ENCODE data around the gene ATP11A. TPM values are rescaled to one million over a fixed set of nuclear protein-coding genes. Genes with fewer than 3 reads are reported as not detected.

Gene ATP11A
- total RNA-seq, 1 experiment from 2014 or later, result 80.4 TPM

DNA sequence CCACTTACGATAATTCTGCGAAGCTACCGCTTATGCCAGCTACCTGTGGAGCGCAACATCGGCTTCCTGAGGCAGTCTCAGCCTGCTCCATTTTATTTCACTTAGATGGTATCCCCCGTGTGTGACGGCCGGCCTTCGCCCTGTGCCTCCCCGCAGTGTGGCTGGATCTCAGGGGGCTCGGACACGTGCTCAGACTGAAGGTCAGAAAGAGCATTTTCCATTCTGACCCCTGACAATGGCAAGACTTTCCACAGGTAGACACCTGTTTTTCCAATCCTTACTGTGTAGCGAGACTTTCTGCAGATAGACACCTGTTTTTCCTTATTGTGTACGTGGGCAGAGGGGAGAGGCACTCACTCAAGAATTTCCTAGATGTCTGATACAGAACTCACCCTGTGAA is 52.7 kb downstream of the ATP11A start:
- no peak overlapping the region for H3K4me2 ChIP-seq (ENCODE audit: low read length)
- CTCF ChIA-PET, result no interaction called here
- H3K9me3 ChIP-seq (ENCODE audit: control insufficient read depth in 1 of 2, insufficient read depth in 1 of 2, low read depth in 1 of 2, low read length in 2 of 2), result no peaks in the 10 kb centered on the region
- ATAC-seq, result no peak
- no peaks in the 10 kb centered on the region for H3K36me3 ChIP-seq (ENCODE audit: control insufficient read depth in 1 of 2, insufficient read depth in 2 of 2, low read length in 2 of 2)
- H3K9me2 ChIP-seq (ENCODE audit: insufficient read depth), result no peaks in the 10 kb centered on the region
- no peak overlapping the region for H3K27ac ChIP-seq (ENCODE audit: low read depth, low read length)
- intact Hi-C loops (cut with micrococcal nuclease), result no loop called here
- RAD21 ChIA-PET (ENCODE audit: low non-redundant PET in 1 of 2, low total read pairs in 2 of 2, uncharacterized antibody in 2 of 2, unreplicated experiment in 2 of 2), result no interaction called here
- no peak for DNase-seq (ENCODE audit: low read depth, low spot score)
- TF ChIP-seq EGR1 (IDR thresholded peaks at IDR 0.05; ENCODE audit: low read depth) (no peak), TCF7L2 (IDR thresholded peaks at IDR 0.05; ENCODE audit: borderline replicate concordance, extremely low read depth, insufficient read depth, insufficient read length) (no peak), POLR2A (IDR thresholded peaks at IDR 0.05; ENCODE audit: borderline replicate concordance, extremely low read depth, insufficient read depth, insufficient read length) (no peak), YY1 (IDR thresholded peaks at IDR 0.05; ENCODE audit: extremely low read depth, insufficient replicate concordance, low read depth, low read length) (no peak), CEBPB (IDR thresholded peaks at IDR 0.05; ENCODE audit: low read depth) (no peak), FOSL1 (IDR thresholded peaks at IDR 0.05; ENCODE audit: low read depth) (no peak), RAD21 (IDR thresholded peaks at IDR 0.05; ENCODE audit: low read depth) (no peak), SIN3A (IDR thresholded peaks at IDR 0.05; ENCODE audit: low read depth) (no peak), JUND (IDR thresholded peaks at IDR 0.05) (no peak), CBX3 (IDR thresholded peaks at IDR 0.05; ENCODE audit: low read depth) (no peak), SRF (IDR thresholded peaks at IDR 0.05; ENCODE audit: low read depth) (no peak)
- TF ChIP-seq, protein P1, sequence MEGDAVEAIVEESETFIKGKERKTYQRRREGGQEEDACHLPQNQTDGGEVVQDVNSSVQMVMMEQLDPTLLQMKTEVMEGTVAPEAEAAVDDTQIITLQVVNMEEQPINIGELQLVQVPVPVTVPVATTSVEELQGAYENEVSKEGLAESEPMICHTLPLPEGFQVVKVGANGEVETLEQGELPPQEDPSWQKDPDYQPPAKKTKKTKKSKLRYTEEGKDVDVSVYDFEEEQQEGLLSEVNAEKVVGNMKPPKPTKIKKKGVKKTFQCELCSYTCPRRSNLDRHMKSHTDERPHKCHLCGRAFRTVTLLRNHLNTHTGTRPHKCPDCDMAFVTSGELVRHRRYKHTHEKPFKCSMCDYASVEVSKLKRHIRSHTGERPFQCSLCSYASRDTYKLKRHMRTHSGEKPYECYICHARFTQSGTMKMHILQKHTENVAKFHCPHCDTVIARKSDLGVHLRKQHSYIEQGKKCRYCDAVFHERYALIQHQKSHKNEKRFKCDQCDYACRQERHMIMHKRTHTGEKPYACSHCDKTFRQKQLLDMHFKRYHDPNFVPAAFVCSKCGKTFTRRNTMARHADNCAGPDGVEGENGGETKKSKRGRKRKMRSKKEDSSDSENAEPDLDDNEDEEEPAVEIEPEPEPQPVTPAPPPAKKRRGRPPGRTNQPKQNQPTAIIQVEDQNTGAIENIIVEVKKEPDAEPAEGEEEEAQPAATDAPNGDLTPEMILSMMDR (IDR thresholded peaks at IDR 0.05 in 2 of 3, conservative IDR thresholded peaks at IDR 0.05 in 1 of 3; ENCODE audit: borderline replicate concordance in 1 of 3, insufficient read depth in 1 of 3, low read depth in 2 of 3, low read length in 2 of 3), result no peak
- POLR2A ChIA-PET, result no interaction called here
- no peaks in the 10 kb centered on the region for H3K27me3 ChIP-seq (ENCODE audit: insufficient read depth, low read length)
- BruUV-seq (replicated peaks), result no TSS peak
- H2AFZ ChIP-seq (ENCODE audit: low read depth, low read length, poor library complexity, severe bottlenecking), result no peak overlapping the region
- no peak overlapping the region for H3K9ac ChIP-seq (ENCODE audit: low read length)
- H3K79me2 ChIP-seq (ENCODE audit: insufficient read depth, low read length), result peaks cover 34% of the 10 kb centered on the region
- H3K4me3 ChIP-seq (replicated peaks in 1 of 2; ENCODE audit: low read depth in 1 of 2, low read length in 2 of 2), result no peak overlapping the region
- H3K4me1 ChIP-seq (ENCODE audit: control insufficient read depth in 1 of 2, insufficient read depth in 2 of 2, low read length in 2 of 2), result peaks cover 19 to 23% of the 10 kb centered on the region in 2 experiments
- H4K20me1 ChIP-seq (ENCODE audit: insufficient read depth), result no peaks in the 10 kb centered on the region

Data from HCT116 (cell line).